Astrocyte of the hippocampus (primary cell): ENCODE measurements around the gene HECTD3.
"Not testable (repeated sequence)": the region's sequence is repeated elsewhere in the genome, so short reads cannot be mapped to it uniquely, and the experiment has no call there.

ENCODE experiments used
- DNase-seq: peaks from one replicate; pipeline ENCODE4 v3.0.0; 2011; ENCODE audit warnings: low read depth, low spot score

Gene HECTD3

GRCh38 chr1:44994309-44994898 is 16.7 kb downstream of the HECTD3 start:
- DNase-seq, result no peak

GRCh38 chr1:44988531-44989156 is 22.5 kb downstream of the HECTD3 start:
- DNase-seq, result no peak

DNA sequence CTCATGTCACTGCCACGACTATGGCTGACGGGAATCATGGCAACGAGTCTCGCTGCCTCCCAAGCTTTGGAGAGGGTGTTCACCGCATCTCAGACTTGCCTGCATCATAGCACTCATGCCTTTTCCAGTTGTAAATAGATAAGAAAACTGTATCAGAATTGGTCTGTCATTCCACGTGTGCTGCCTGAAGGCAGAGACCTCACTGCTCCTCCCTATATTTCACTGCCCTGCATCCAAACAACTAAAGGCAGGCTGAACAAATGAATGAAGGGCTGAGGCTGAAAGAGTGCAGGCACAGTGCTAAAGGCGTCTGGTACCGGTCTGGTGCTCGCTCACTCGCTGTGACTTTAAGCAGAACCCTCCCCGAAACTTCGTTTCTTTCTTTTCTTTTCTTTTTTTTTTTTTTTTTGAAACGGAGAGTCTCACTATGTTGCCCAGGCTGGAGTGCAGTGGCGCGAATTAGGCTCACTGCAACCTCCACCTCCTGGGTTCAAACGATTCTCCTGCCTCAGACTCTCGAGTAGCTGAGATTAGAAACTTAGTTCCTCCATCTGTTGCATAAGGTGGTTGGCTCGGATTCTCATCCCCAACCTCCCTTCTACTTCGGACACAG is 25.3 kb downstream of the HECTD3 start:
- DNase-seq, result peak; percentile 8

DNA sequence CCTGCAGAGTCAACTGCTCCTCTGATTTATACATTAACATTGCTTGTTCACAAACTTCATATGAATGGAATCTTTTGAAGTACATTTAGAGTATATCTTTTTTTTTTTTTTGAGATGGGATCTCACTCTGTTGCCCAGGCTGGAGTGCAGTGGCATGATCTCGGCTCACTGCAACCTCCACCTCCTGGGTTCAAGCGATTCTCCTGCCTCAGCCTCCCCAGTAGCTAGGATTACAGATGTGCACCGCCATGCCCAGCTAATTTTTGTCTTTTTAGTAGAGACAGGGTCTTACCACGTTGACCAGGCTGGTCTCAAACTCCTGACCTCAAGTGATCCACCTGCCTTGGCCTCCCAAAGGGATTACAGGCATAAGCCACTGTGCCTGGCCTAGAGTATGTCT is 33.8 kb downstream of the HECTD3 start:
- DNase-seq, result not testable (repeated sequence)

GRCh38 chr1:44976252-44976651 is 34.9 kb downstream of the HECTD3 start:
- no peak for DNase-seq

DNA sequence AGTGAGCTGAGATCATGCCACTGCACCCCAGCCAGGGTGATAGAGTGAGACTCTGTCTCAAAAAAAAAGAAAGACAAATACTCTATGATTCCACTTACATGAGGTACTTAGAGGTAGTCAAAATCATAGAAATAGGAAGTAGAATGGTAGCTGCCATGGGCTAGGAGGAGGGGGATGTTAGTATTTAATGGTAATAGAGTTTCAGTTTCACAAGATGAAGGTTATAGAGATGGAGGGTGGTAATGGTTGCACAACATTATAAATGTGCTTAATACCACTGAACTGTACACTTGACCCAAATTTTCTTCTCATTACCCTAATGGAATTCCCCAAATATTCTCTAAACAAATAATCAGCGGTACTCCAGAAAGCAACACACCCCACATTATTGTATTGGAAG is 37.5 kb downstream of the HECTD3 start:
- DNase-seq, result no peak

- DNase-seq, result peak; percentile 67
These were observed 40.8 kb downstream of the HECTD3 start for GRCh38 chr1:44970317-44970716.

DNA sequence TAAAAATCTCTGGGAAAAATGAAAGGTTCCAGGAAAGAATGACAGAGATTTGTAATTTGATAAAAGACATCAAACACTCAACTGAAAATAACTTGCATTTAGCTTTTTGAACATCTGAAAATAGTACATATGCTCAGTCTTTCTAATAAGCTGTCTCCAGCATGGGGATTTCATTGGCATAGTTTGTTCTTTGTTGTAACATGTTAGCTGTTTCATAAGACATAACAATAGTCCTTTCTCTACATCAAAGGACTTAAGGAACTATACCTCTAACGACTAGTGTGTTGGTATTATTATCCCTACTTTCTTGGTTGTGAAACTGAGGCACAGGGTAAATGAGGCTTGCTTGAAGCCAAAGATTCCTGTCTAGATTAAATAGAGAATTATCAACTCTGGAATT is 46.7 kb downstream of the HECTD3 start:
- DNase-seq, result no peak

- no peak for DNase-seq
These were observed 48.4 kb downstream of the HECTD3 start for GRCh38 chr1:44962729-44963128.

DNA sequence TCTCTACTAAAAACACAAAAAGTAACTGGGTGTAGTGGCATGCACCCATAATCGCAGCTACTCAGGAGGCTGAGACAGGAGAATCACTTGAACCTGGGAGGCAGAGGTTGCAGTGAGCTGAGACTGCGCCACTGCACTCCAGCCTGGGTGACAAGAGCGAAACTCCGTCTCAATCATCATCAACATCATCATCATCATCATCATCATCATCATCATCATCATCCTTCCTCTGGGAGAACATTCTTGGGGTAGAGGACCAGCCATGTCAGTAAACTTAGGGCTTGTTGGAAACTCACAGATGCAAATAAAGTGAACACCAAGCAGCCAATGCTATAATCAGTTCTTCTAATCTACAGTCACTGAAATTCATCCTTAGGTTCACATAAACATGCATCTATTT is 49.1 kb downstream of the HECTD3 start:
- DNase-seq, result not testable (repeated sequence)

- DNase-seq, result peak; percentile 31
These were observed 53.6 kb downstream of the HECTD3 start for GRCh38 chr1:44957566-44957965.

GRCh38 chr1:44956077-44956476 is 55.0 kb downstream of the HECTD3 start:
- not testable (repeated sequence) for DNase-seq
